ENCODE data around the gene PSMG2. TPM values are rescaled to one million over a fixed set of nuclear protein-coding genes. Genes with fewer than 3 reads are reported as not detected.

Gene PSMG2
- total and polyA plus RNA-seq, 9 of the 15 experiments (the other 6 are each of a cell fraction or from before 2014, with no cell fraction given), result 59.9 to 271 (median 111) TPM

DNA sequence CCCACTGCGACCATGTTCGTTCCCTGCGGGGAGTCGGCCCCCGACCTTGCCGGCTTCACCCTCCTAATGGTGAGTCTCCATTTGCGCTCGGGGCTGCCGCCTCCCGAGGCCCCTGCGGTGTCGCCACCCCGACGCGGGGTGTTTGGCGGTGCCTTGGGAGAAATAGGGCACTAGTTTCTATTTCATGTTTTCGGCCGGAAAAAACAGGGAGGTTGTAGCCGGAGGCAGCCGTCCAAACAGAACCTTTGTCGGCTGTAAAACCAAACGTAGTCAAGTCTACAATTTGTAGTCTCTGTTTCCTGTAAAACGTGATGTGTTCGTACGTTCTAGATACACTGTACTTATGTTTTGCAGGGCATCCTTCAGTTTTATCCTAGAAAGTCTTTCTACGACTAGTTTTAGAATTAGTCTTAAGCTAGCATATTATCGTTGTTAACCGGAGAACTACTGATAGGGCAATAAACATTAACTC is 290 bp downstream of the PSMG2 start:
- intact Hi-C loops (cut with micrococcal nuclease) (no loop called here), in situ Hi-C loops (cut with MboI) (no loop called here)
- H3K4me2 ChIP-seq (ENCODE audit: insufficient read depth, low read length), result peak overlapping the region; percentile 97
- BruUV-seq (replicated peaks), result no TSS peak
- H3K4me1 ChIP-seq (replicated peaks in 1 of 2; ENCODE audit: control insufficient read depth in 2 of 2, insufficient read depth in 2 of 2, low read length in 2 of 2), result peaks cover 14 to 15% of the 10 kb centered on the region in 2 experiments
- H3K79me2 ChIP-seq (ENCODE audit: control insufficient read depth, insufficient read depth, low read length), result peaks cover 76% of the 10 kb centered on the region
- H2AFZ ChIP-seq (ENCODE audit: low read depth, low read length), result peak overlapping the region; percentile 94
- no peaks in the 10 kb centered on the region for H3K9me1 ChIP-seq (ENCODE audit: control insufficient read depth, insufficient read depth, low read length)
- peak overlapping the region; percentile 87 for H3K4me3 ChIP-seq
- H3K9me3 ChIP-seq (replicated peaks; ENCODE audit: control insufficient read depth, insufficient read depth, low read depth, low read length), result no peaks in the 10 kb centered on the region
- no peaks in the 10 kb centered on the region for H3K27me3 ChIP-seq (ENCODE audit: control insufficient read depth in 2 of 2, insufficient read depth in 2 of 2, low read length in 2 of 2)
- DNase-seq (ENCODE audit: extremely low read depth in 1 of 4, low spot score in 3 of 4) (no peak), FAIRE-seq (no peak), ATAC-seq (peak; percentile 66; the same call in 2 of the 3 replicates)
- peak overlapping the region; percentile 97 for H3K27ac ChIP-seq (ENCODE audit: extremely low read depth, low read depth, low read length)
- H4K20me1 ChIP-seq (replicated peaks; ENCODE audit: control insufficient read depth, insufficient read depth, low read length), result peaks cover 2% of the 10 kb centered on the region; the same call in 1 of the 2 replicates
- H3K36me3 ChIP-seq (ENCODE audit: control insufficient read depth, insufficient read depth, low read length), result peaks cover 63% of the 10 kb centered on the region
- POLR2A ChIA-PET, result interaction anchor here (0.6 to 4.0 kb wide), 15 partner anchors 8 to 327 kb away, joined by 3 to 29 read pairs (median 4); partner anchors contain the start of gene CEP192
- peak overlapping the region; percentile 98 to 99 for H3K9ac ChIP-seq (ENCODE audit: insufficient read depth in 1 of 2, low read depth in 2 of 2, low read length in 2 of 2)
- WGBS (ENCODE audit: insufficient coverage, low coverage, missing lambda C conversion rate), result under 1% methylated on average over 28 of the region's 28 CpGs
- CTCF ChIA-PET (ENCODE audit: low intra/inter-chr PET ratio), result no interaction called here
- TF ChIP-seq CHD1 (IDR thresholded peaks at IDR 0.05; ENCODE audit: low read length) (no peak), NR2C2 (CRISPR knock-in tag; IDR thresholded peaks at IDR 0.05) (no peak), NR2C2 (tag; IDR thresholded peaks at IDR 0.05) (peak; percentile 6; the same call in 1 of the 2 replicates), ZNF766 (CRISPR knock-in tag; conservative IDR thresholded peaks at IDR 0.05) (0 out of 2 replicates have a peak, but pooled peaks have one; percentile 36), NFRKB (IDR thresholded peaks at IDR 0.05; ENCODE audit: low read depth) (peak; percentile 33; the same call in 1 of the 2 replicates), HDAC1 (IDR thresholded peaks at IDR 0.05) (peak in 1 of 2 experiments; percentile 81; a peak in 2 of 4 replicates), DNMT1 (IDR thresholded peaks at IDR 0.05) (0 out of 2 replicates have a peak, but pooled peaks have one; percentile 54), GTF2E2 (tag; IDR thresholded peaks at IDR 0.05) (peak; percentile 91; the same call in 1 of the 2 replicates), PHF21A (IDR thresholded peaks at IDR 0.05; ENCODE audit: borderline replicate concordance, low read depth) (no peak), BACH1 (tag; IDR thresholded peaks at IDR 0.05) (0 out of 2 replicates have a peak, but pooled peaks have one; percentile 27), CSDE1 (IDR thresholded peaks at IDR 0.05) (0 out of 4 replicates have a peak, but pooled peaks of 1 of the 2 experiments have one; percentile 21), PHF8 (IDR thresholded peaks at IDR 0.05; ENCODE audit: borderline replicate concordance, low read length) (peak; percentile 83), ESRRA (IDR thresholded peaks at IDR 0.05; ENCODE audit: borderline replicate concordance, low read depth) (no peak; the same call in 1 of the 2 replicates), GATA2 (CRISPR knock-in tag; IDR thresholded peaks at IDR 0.05) (no peak), SIN3A (IDR thresholded peaks at IDR 0.05; ENCODE audit: borderline replicate concordance in 2 of 2, control insufficient read depth in 1 of 2, low read depth in 2 of 2, low read length in 2 of 2) (0 out of 4 replicates have a peak, but pooled peaks of 1 of the 2 experiments have one; percentile 14)
- TF ChIP-seq, protein P1, sequence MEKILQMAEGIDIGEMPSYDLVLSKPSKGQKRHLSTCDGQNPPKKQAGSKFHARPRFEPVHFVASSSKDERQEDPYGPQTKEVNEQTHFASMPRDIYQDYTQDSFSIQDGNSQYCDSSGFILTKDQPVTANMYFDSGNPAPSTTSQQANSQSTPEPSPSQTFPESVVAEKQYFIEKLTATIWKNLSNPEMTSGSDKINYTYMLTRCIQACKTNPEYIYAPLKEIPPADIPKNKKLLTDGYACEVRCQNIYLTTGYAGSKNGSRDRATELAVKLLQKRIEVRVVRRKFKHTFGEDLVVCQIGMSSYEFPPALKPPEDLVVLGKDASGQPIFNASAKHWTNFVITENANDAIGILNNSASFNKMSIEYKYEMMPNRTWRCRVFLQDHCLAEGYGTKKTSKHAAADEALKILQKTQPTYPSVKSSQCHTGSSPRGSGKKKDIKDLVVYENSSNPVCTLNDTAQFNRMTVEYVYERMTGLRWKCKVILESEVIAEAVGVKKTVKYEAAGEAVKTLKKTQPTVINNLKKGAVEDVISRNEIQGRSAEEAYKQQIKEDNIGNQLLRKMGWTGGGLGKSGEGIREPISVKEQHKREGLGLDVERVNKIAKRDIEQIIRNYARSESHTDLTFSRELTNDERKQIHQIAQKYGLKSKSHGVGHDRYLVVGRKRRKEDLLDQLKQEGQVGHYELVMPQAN (IDR thresholded peaks at IDR 0.05; ENCODE audit: borderline replicate concordance), result peak; percentile 77; the same call in 1 of the 2 replicates
- TF ChIP-seq, protein P2, sequence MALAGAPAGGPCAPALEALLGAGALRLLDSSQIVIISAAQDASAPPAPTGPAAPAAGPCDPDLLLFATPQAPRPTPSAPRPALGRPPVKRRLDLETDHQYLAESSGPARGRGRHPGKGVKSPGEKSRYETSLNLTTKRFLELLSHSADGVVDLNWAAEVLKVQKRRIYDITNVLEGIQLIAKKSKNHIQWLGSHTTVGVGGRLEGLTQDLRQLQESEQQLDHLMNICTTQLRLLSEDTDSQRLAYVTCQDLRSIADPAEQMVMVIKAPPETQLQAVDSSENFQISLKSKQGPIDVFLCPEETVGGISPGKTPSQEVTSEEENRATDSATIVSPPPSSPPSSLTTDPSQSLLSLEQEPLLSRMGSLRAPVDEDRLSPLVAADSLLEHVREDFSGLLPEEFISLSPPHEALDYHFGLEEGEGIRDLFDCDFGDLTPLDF (CRISPR knock-in tag; IDR thresholded peaks at IDR 0.05), result peak; percentile 34
- TF ChIP-seq, protein P3, sequence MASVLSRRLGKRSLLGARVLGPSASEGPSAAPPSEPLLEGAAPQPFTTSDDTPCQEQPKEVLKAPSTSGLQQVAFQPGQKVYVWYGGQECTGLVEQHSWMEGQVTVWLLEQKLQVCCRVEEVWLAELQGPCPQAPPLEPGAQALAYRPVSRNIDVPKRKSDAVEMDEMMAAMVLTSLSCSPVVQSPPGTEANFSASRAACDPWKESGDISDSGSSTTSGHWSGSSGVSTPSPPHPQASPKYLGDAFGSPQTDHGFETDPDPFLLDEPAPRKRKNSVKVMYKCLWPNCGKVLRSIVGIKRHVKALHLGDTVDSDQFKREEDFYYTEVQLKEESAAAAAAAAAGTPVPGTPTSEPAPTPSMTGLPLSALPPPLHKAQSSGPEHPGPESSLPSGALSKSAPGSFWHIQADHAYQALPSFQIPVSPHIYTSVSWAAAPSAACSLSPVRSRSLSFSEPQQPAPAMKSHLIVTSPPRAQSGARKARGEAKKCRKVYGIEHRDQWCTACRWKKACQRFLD (CRISPR knock-in tag; IDR thresholded peaks at IDR 0.05), result peak; percentile 19; the same call in 1 of the 2 replicates

All from K562 (cell line).